Dendritic cell treated with granulocyte-macrophage colony-stimulating factor and Interleukin-4, amounts not matched to agents 40 ng/mL and 50 ng/mL, for 4 days (primary cell): ENCODE measurements around the gene MPHOSPH10.
"Not testable (repeated sequence)": the region's sequence is repeated elsewhere in the genome, so short reads cannot be mapped to it uniquely, and the experiment has no call there.

ENCODE experiments used
- H3K27ac Mint-ChIP-seq: one replicate; pipeline ENCODE4 v1.8.0; 2022; ENCODE audit warnings: mild to moderate bottlenecking, mixed read lengths
- H3K27me3 Mint-ChIP-seq: one replicate; pipeline ENCODE4 v1.8.0; 2022; ENCODE audit warnings: mild to moderate bottlenecking, mixed read lengths
- H3K36me3 Mint-ChIP-seq: one replicate; pipeline ENCODE4 v1.8.0; 2022; ENCODE audit warnings: low read depth, mixed read lengths
- H3K4me1 Mint-ChIP-seq: one replicate; pipeline ENCODE4 v1.8.0; 2022; ENCODE audit warnings: low read depth, mixed read lengths
- H3K4me3 Mint-ChIP-seq: one replicate; pipeline ENCODE4 v1.8.0; 2022; ENCODE audit warnings: mild to moderate bottlenecking, moderate library complexity, mixed read lengths
- H3K9me3 Mint-ChIP-seq: one replicate; pipeline ENCODE4 v1.8.0; 2022; ENCODE audit warnings: mixed read lengths
- intact Hi-C: fragments of 100-400 bp; cut with micrococcal nuclease; formaldehyde crosslinking; loops from one replicate; pipeline ENCODE4 v1.15.0; 2022

Gene MPHOSPH10

GRCh38 chr2:71173096-71173495, 42.7 kb downstream of the MPHOSPH10 start:
- no peaks in the 10 kb centered on the region for H3K27me3 Mint-ChIP-seq
- H3K27ac Mint-ChIP-seq, result no peak overlapping the region
- no peak overlapping the region for H3K4me3 Mint-ChIP-seq
- H3K4me1 Mint-ChIP-seq, result peaks cover 7% of the 10 kb centered on the region
- no peaks in the 10 kb centered on the region for H3K9me3 Mint-ChIP-seq
- intact Hi-C loops, result no loop called here
- H3K36me3 Mint-ChIP-seq, result no peaks in the 10 kb centered on the region

GRCh38 chr2:71174207-71174606, 43.8 kb downstream of the MPHOSPH10 start:
- no peaks in the 10 kb centered on the region for H3K9me3 Mint-ChIP-seq

DNA sequence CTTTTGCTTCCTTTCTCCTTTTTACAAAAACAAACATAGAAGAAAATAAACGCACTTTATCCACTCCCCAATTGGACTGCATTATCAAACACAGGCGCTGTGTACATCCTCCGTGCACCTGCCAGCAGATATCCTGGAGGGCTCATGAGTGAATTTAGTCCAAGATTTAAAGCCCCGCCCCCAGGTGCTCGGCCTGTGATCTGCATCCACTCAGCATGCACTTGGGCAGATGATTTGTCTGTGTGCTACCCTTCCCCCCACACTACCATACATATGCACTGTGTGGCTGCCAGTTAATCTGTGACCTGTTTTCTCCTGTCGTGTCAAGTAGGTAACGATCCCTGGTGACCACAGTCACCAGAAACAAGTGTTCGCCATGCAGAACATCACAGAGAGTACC, 48.4 kb downstream of the MPHOSPH10 start:
- H3K9me3 Mint-ChIP-seq, H3K27ac Mint-ChIP-seq, intact Hi-C loops, H3K4me3 Mint-ChIP-seq, H3K36me3 Mint-ChIP-seq, H3K27me3 Mint-ChIP-seq: not testable (repeated sequence)
- peaks cover 12% of the 10 kb centered on the region for H3K4me1 Mint-ChIP-seq

More at GRCh38 chr2:71174207-71174606, 43.8 kb downstream of the MPHOSPH10 start:
- Mint-ChIP-seq H3K4me1 (peaks cover 7% of the 10 kb centered on the region), H3K27ac (no peak overlapping the region), H3K27me3 (no peaks in the 10 kb centered on the region), H3K36me3 (no peaks in the 10 kb centered on the region), H3K4me3 (no peak overlapping the region)
- intact Hi-C loops, result no loop called here

DNA sequence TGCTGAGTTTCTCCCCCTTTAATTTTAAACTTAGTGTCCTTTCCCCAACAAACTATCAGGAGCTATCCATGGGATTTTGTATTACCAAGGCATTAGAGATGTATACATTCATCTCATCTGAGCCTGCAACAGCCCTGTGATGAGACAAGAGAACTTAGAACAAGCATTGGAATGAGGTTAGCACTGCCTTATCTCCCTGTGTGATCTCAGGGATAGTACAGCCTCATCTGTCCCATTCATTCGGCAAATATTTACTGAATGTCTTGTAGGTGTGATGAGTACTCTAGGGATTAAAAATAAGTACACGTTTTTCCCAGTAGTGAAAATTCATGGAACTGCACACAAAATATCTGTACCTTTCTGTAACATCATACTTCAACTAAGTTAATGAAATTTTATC, 50.9 kb downstream of the MPHOSPH10 start:
- H3K4me3 Mint-ChIP-seq, result no peak overlapping the region
- no peaks in the 10 kb centered on the region for H3K36me3 Mint-ChIP-seq
- peaks cover 6% of the 10 kb centered on the region for H3K4me1 Mint-ChIP-seq
- no peaks in the 10 kb centered on the region for H3K9me3 Mint-ChIP-seq
- H3K27ac Mint-ChIP-seq, result no peak overlapping the region
- H3K27me3 Mint-ChIP-seq, result no peaks in the 10 kb centered on the region
- intact Hi-C loops, result no loop called here

GRCh38 chr2:71183306-71184115, 53.1 kb downstream of the MPHOSPH10 start:
- intact Hi-C loops, H3K4me1 Mint-ChIP-seq, H3K27me3 Mint-ChIP-seq, H3K9me3 Mint-ChIP-seq, H3K36me3 Mint-ChIP-seq: not testable (repeated sequence)
- peak overlapping the region; percentile 42 for H3K4me3 Mint-ChIP-seq
- peak overlapping the region; percentile 83 for H3K27ac Mint-ChIP-seq

DNA sequence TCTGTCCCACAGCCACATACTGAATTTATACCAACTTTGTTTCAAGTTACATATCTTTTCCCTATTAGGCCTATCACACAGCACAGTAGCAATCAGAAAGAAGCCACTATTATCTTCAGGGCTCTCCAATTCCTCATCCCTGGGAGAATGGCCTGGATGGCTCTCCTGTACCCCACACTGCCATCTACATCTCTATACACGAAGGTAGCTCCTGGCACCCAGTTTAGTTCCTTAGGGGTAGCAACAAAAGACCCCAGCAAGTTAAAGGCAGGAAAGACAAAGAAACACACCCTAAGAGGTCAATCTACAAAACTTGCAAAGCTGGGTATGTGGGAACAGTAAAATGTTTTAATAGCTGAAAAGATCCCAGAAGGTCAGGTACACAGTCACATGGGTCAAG, 56.5 kb downstream of the MPHOSPH10 start:
- intact Hi-C loops, result no loop called here
- Mint-ChIP-seq H3K27ac (peak overlapping the region; percentile 8), H3K36me3 (no peaks in the 10 kb centered on the region), H3K4me1 (peaks cover 13% of the 10 kb centered on the region), H3K9me3 (no peaks in the 10 kb centered on the region), H3K4me3 (no peak overlapping the region), H3K27me3 (no peaks in the 10 kb centered on the region)

GRCh38 chr2:71187589-71187988, 57.2 kb downstream of the MPHOSPH10 start:
- no peaks in the 10 kb centered on the region for H3K9me3 Mint-ChIP-seq
- no peaks in the 10 kb centered on the region for H3K27me3 Mint-ChIP-seq
- intact Hi-C loops, result no loop called here
- H3K27ac Mint-ChIP-seq, result no peak overlapping the region
- no peaks in the 10 kb centered on the region for H3K36me3 Mint-ChIP-seq
- H3K4me3 Mint-ChIP-seq, result no peak overlapping the region
- H3K4me1 Mint-ChIP-seq, result peaks cover 14% of the 10 kb centered on the region

- Mint-ChIP-seq H3K4me1 (peaks cover 9% of the 10 kb centered on the region), H3K36me3 (no peaks in the 10 kb centered on the region), H3K27me3 (peaks cover 3% of the 10 kb centered on the region), H3K27ac (peak overlapping the region; percentile 26), H3K9me3 (peaks cover 4% of the 10 kb centered on the region), H3K4me3 (no peak overlapping the region)
- intact Hi-C loops, result no loop called here
Measured at GRCh38 chr2:71190656-71191569, 60.5 kb downstream of the MPHOSPH10 start.

DNA sequence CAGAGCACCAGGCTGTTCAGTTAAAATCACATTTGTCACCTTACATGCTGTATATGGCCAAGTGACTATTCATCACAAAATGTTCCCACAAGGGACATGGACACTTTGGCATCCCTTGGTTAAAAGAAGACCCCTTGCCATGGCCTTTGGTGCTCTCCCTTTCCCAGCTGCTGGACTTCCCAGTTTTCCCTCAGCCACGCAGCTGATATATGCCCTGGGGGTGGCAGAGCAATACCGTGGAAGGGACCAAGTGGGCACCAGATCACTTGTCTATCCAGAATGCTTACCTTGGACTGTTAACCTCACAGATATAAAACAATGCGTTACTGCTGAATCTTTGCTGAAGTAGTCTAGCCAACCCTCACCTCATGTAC, 61.1 kb downstream of the MPHOSPH10 start:
- H3K9me3 Mint-ChIP-seq, result peaks cover 9% of the 10 kb centered on the region
- intact Hi-C loops, result no loop called here
- H3K4me3 Mint-ChIP-seq, result no peak overlapping the region
- peak overlapping the region; percentile 26 for H3K27ac Mint-ChIP-seq
- H3K27me3 Mint-ChIP-seq, result peaks cover 5% of the 10 kb centered on the region
- H3K4me1 Mint-ChIP-seq, result peaks cover 9% of the 10 kb centered on the region
- no peaks in the 10 kb centered on the region for H3K36me3 Mint-ChIP-seq
